Measurements from ENCODE around the gene TRAF2.
"Not testable (repeated sequence)": the region's sequence is repeated elsewhere in the genome, so short reads cannot be mapped to it uniquely, and the experiment has no call there.

The TRAF2 gene

GRCh38 chr9:136842380-136842948 lies 43.9 kb upstream of the TRAF2 start, which contains the start of gene AJM1:
Gene AJM1 (plus strand): TSS chr9:136842478. CDS start chr9:136844415, 1,937 bp downstream.
- not testable (repeated sequence) for H3K36me3 ChIP-seq (ENCODE audit: control insufficient read depth, insufficient read depth, low read length); H3K9me3 ChIP-seq (ENCODE audit: control insufficient read depth, low read length)
- 6 to 8% methylated on average over 21 to 24 of the region's 27 CpGs for WGBS, 2 experiments
- Histone ChIP-seq H3K27me3 (ENCODE audit: control insufficient read depth, insufficient read depth, low read length, poor library complexity, severe bottlenecking) (peaks cover 29% of the 10 kb centered on the region), H3K4me1 (ENCODE audit: control insufficient read depth, insufficient read depth, low read length) (peaks cover 41% of the 10 kb centered on the region), H3K27ac (ENCODE audit: insufficient read depth, low read depth, low read length, poor library complexity, severe bottlenecking) (peak within 1 kb of the TSS; percentile 50), H3K4me3 (ENCODE audit: insufficient read depth, low read depth, low read length) (peak within 1 kb of the TSS; percentile 16)

GRCh38 chr9:136843159-136843800 lies 43.0 kb upstream of the TRAF2 start:
- H3K4me3 ChIP-seq (ENCODE audit: insufficient read depth, low read depth, low read length); H3K27ac ChIP-seq (ENCODE audit: insufficient read depth, low read depth, low read length, poor library complexity, severe bottlenecking); H3K36me3 ChIP-seq (ENCODE audit: control insufficient read depth, insufficient read depth, low read length); H3K9me3 ChIP-seq (ENCODE audit: control insufficient read depth, low read length): not testable (repeated sequence)
- WGBS, 2 experiments: 65 to 77% methylated on average over 21 of the region's 21 CpGs
- peaks cover 41% of the 10 kb centered on the region for H3K4me1 ChIP-seq (ENCODE audit: control insufficient read depth, insufficient read depth, low read length)
- H3K27me3 ChIP-seq (ENCODE audit: control insufficient read depth, insufficient read depth, low read length, poor library complexity, severe bottlenecking): peaks cover 29% of the 10 kb centered on the region

GRCh38 chr9:136843801-136844740 lies 42.2 kb upstream of the TRAF2 start:
- not testable (repeated sequence) for H3K4me3 ChIP-seq (ENCODE audit: insufficient read depth, low read depth, low read length); H3K9me3 ChIP-seq (ENCODE audit: control insufficient read depth, low read length); H3K27ac ChIP-seq (ENCODE audit: insufficient read depth, low read depth, low read length, poor library complexity, severe bottlenecking); H3K36me3 ChIP-seq (ENCODE audit: control insufficient read depth, insufficient read depth, low read length)
- Histone ChIP-seq H3K4me1 (ENCODE audit: control insufficient read depth, insufficient read depth, low read length) (peaks cover 39% of the 10 kb centered on the region), H3K27me3 (ENCODE audit: control insufficient read depth, insufficient read depth, low read length, poor library complexity, severe bottlenecking) (peaks cover 29% of the 10 kb centered on the region)
- WGBS, 2 experiments: 69 to 71% methylated on average over 99 of the region's 99 CpGs

GRCh38 chr9:136844761-136845464 lies 41.4 kb upstream of the TRAF2 start:
- WGBS, 2 experiments: 90 to 92% methylated on average over 88 of the region's 88 CpGs
- no peak overlapping the region for H3K4me3 ChIP-seq (ENCODE audit: insufficient read depth, low read depth, low read length)

GRCh38 chr9:136845465-136846260 lies 40.7 kb upstream of the TRAF2 start:
- no peak overlapping the region for H3K4me3 ChIP-seq (ENCODE audit: insufficient read depth, low read depth, low read length)

More at GRCh38 chr9:136844761-136845464, 41.4 kb upstream of the TRAF2 start:
- H3K27me3 ChIP-seq (ENCODE audit: control insufficient read depth, insufficient read depth, low read length, poor library complexity, severe bottlenecking): peaks cover 29% of the 10 kb centered on the region
- no peaks in the 10 kb centered on the region for H3K36me3 ChIP-seq (ENCODE audit: control insufficient read depth, insufficient read depth, low read length)
- H3K9me3 ChIP-seq (ENCODE audit: control insufficient read depth, low read length): no peaks in the 10 kb centered on the region
- H3K4me1 ChIP-seq (ENCODE audit: control insufficient read depth, insufficient read depth, low read length): peaks cover 30% of the 10 kb centered on the region
- no peak overlapping the region for H3K27ac ChIP-seq (ENCODE audit: insufficient read depth, low read depth, low read length, poor library complexity, severe bottlenecking)

GRCh38 chr9:136846376-136847087 lies 39.8 kb upstream of the TRAF2 start:
- Histone ChIP-seq H3K9me3 (ENCODE audit: control insufficient read depth, low read length) (no peaks in the 10 kb centered on the region), H3K36me3 (ENCODE audit: control insufficient read depth, insufficient read depth, low read length) (peaks cover 5% of the 10 kb centered on the region), H3K27ac (ENCODE audit: insufficient read depth, low read depth, low read length, poor library complexity, severe bottlenecking) (no peak overlapping the region), H3K4me1 (ENCODE audit: control insufficient read depth, insufficient read depth, low read length) (peaks cover 20% of the 10 kb centered on the region), H3K4me3 (ENCODE audit: insufficient read depth, low read depth, low read length) (peak overlapping the region; percentile 71), H3K27me3 (ENCODE audit: control insufficient read depth, insufficient read depth, low read length, poor library complexity, severe bottlenecking) (peaks cover 29% of the 10 kb centered on the region)
- WGBS, 2 experiments: 71 to 72% methylated on average over 98 of the region's 98 CpGs

More at GRCh38 chr9:136845465-136846260, 40.7 kb upstream of the TRAF2 start:
- 96% methylated on average over 102 of the region's 102 CpGs for WGBS, 2 experiments
- H3K36me3 ChIP-seq (ENCODE audit: control insufficient read depth, insufficient read depth, low read length): peaks cover under 1% of the 10 kb centered on the region
- peaks cover 29% of the 10 kb centered on the region for H3K4me1 ChIP-seq (ENCODE audit: control insufficient read depth, insufficient read depth, low read length)
- no peaks in the 10 kb centered on the region for H3K9me3 ChIP-seq (ENCODE audit: control insufficient read depth, low read length)
- no peak overlapping the region for H3K27ac ChIP-seq (ENCODE audit: insufficient read depth, low read depth, low read length, poor library complexity, severe bottlenecking)
- peaks cover 29% of the 10 kb centered on the region for H3K27me3 ChIP-seq (ENCODE audit: control insufficient read depth, insufficient read depth, low read length, poor library complexity, severe bottlenecking)

GRCh38 chr9:136847088-136847825 lies 39.1 kb upstream of the TRAF2 start:
- no peaks in the 10 kb centered on the region for H3K9me3 ChIP-seq (ENCODE audit: control insufficient read depth, low read length)
- peaks cover 29% of the 10 kb centered on the region for H3K27me3 ChIP-seq (ENCODE audit: control insufficient read depth, insufficient read depth, low read length, poor library complexity, severe bottlenecking)
- H3K27ac ChIP-seq (ENCODE audit: insufficient read depth, low read depth, low read length, poor library complexity, severe bottlenecking): peak overlapping the region; percentile 50
- peaks cover 8% of the 10 kb centered on the region for H3K36me3 ChIP-seq (ENCODE audit: control insufficient read depth, insufficient read depth, low read length)
- peak overlapping the region; percentile 71 for H3K4me3 ChIP-seq (ENCODE audit: insufficient read depth, low read depth, low read length)
- 18 to 21% methylated on average over 73 to 75 of the region's 75 CpGs for WGBS, 2 experiments
- H3K4me1 ChIP-seq (ENCODE audit: control insufficient read depth, insufficient read depth, low read length): peaks cover 13% of the 10 kb centered on the region

GRCh38 chr9:136847826-136848392 lies 38.4 kb upstream of the TRAF2 start:
- Histone ChIP-seq H3K4me3 (ENCODE audit: insufficient read depth, low read depth, low read length) (peak overlapping the region; percentile 71), H3K36me3 (ENCODE audit: control insufficient read depth, insufficient read depth, low read length) (peaks cover 8% of the 10 kb centered on the region), H3K9me3 (ENCODE audit: control insufficient read depth, low read length) (no peaks in the 10 kb centered on the region), H3K4me1 (ENCODE audit: control insufficient read depth, insufficient read depth, low read length) (peaks cover 10% of the 10 kb centered on the region), H3K27me3 (ENCODE audit: control insufficient read depth, insufficient read depth, low read length, poor library complexity, severe bottlenecking) (peaks cover 29% of the 10 kb centered on the region), H3K27ac (ENCODE audit: insufficient read depth, low read depth, low read length, poor library complexity, severe bottlenecking) (peak overlapping the region; percentile 87)
- 1% methylated on average over 48 of the region's 48 CpGs for WGBS, 2 experiments
